ENCODE measurements around the gene VWA1. TPM values are rescaled to one million over a fixed set of nuclear protein-coding genes. Genes with fewer than 3 reads are reported as not detected.

Gene VWA1
- total RNA-seq, 4 donors from 2014 or later, result 142 to 261 (median 161) TPM

DNA sequence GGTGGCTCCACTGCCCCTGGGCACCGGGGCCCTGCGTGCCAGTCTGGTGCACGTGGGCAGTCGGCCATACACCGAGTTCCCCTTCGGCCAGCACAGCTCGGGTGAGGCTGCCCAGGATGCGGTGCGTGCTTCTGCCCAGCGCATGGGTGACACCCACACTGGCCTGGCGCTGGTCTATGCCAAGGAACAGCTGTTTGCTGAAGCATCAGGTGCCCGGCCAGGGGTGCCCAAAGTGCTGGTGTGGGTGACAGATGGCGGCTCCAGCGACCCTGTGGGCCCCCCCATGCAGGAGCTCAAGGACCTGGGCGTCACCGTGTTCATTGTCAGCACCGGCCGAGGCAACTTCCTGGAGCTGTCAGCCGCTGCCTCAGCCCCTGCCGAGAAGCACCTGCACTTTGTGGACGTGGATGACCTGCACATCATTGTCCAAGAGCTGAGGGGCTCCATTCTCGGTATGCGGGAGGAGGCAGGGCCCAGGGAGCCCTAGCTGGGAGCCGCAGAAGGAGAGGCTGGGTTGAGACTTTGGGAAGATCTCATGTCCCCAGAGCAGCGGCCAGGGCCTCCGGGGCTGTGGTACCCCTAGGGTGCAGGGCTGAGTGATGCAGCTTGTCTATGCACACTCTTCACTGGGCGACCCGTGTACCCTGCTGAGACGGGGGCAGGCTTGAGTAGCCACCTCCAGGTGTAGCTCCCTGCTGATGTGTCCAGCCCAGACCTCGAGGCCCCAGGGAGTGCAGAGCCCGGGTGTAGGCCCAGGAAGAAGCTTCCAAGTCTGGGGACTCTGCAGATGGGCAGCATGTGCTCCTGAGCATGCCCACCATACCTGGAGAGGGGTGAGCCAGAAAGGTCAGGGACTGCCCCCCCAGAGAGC is 1.8 kb downstream of the VWA1 start:
- 47 to 68% methylated on average over 5 to 17 of the region's 31 CpGs for WGBS, 2 donors
- peaks cover 0 to 92% (median 65%) of the 10 kb centered on the region in 4 donors for H3K4me1 ChIP-seq
- H3K27ac ChIP-seq, result peak overlapping the region; percentile 43 to 89 (median 66)
- no peak for DNase-seq (ENCODE audit: low spot score in 2 of 2)
- peaks cover 0 to 18% (median 0%) of the 10 kb centered on the region in 3 donors for H3K36me3 ChIP-seq
- no peak for TF ChIP-seq POLR2A (IDR thresholded peaks at IDR 0.05)
- H3K27me3 ChIP-seq, result peaks cover 0 to 6% of the 10 kb centered on the region in 2 donors
- H3K9me3 ChIP-seq, result no peaks in the 10 kb centered on the region
- H3K4me3 ChIP-seq, result peak overlapping the region; percentile 15 to 72 (median 54)

DNA sequence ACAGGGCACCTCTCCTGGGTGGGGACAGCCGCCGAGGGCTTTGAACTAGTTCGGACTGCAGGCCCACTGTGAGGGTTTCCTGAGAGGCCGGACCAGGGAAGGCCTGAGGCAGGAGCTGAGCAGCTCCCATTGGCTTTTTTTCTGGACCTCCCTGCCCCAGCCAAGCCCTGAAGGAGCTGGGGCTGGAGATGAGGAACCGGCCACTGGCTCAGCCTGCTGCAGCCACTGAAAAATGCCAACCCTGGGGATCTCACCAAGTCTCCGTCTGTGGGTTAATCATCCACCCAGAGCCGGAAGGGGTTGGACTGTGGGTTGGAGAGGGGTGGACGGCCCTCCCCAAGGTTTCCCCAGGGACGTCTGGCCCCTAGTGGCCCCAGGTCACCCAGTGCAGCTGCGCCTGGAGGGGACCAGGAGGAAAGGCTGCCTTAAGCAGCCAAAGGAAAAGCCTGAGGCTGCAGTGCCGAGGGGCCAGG is 2.5 kb downstream of the VWA1 start:
- Histone ChIP-seq H3K27ac (peak overlapping the region; percentile 4 to 89 (median 46)), H3K36me3 (peaks cover 0 to 18% (median 0%) of the 10 kb centered on the region in 3 donors), H3K27me3 (peaks cover 0 to 6% of the 10 kb centered on the region in 2 donors), H3K4me1 (peaks cover 0 to 86% (median 60%) of the 10 kb centered on the region in 4 donors), H3K9me3 (no peaks in the 10 kb centered on the region), H3K4me3 (peak overlapping the region in 2 of 4 donors; percentile 63 to 72)
- TF ChIP-seq, protein P1, sequence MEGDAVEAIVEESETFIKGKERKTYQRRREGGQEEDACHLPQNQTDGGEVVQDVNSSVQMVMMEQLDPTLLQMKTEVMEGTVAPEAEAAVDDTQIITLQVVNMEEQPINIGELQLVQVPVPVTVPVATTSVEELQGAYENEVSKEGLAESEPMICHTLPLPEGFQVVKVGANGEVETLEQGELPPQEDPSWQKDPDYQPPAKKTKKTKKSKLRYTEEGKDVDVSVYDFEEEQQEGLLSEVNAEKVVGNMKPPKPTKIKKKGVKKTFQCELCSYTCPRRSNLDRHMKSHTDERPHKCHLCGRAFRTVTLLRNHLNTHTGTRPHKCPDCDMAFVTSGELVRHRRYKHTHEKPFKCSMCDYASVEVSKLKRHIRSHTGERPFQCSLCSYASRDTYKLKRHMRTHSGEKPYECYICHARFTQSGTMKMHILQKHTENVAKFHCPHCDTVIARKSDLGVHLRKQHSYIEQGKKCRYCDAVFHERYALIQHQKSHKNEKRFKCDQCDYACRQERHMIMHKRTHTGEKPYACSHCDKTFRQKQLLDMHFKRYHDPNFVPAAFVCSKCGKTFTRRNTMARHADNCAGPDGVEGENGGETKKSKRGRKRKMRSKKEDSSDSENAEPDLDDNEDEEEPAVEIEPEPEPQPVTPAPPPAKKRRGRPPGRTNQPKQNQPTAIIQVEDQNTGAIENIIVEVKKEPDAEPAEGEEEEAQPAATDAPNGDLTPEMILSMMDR (IDR thresholded peaks at IDR 0.05), result no peak
- TF ChIP-seq EP300 (IDR thresholded peaks at IDR 0.05) (no peak), POLR2A (IDR thresholded peaks at IDR 0.05) (no peak)
- WGBS, 2 donors, result 33 to 52% methylated on average over 8 to 9 of the region's 11 CpGs
- no peak for DNase-seq (ENCODE audit: low spot score in 2 of 2)

DNA sequence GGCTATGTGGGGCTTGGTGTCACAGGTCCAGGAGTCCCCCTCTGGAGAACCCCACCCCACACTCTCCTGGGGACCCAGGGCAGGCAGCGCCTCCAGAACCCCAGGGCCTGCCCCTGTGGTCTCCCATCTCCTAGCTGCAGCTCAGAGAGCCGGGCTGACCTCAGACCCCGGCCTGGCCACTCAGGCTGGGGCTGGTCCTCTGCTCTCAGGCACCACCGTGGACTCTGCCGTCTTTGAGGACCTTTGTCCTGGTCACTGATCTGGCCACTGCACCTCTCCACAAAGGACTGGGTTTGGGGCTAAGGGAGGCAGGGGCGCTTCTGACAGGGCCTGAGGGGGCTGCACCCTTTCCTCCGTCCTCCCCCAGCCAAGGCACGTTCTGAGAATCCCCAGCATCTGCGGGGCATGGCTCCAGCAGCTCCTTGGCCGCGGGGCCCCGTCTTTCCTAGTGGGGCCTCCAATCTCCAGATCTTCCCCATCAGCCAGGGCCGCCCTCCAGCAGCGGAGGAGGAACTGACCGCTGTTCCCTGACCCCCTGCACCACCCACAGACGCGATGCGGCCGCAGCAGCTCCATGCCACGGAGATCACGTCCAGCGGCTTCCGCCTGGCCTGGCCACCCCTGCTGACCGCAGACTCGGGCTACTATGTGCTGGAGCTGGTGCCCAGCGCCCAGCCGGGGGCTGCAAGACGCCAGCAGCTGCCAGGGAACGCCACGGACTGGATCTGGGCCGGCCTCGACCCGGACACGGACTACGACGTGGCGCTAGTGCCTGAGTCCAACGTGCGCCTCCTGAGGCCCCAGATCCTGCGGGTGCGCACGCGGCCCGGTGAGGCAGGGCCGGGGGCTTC is 3.3 kb downstream of the VWA1 start:
- Histone ChIP-seq H3K4me3 (peak overlapping the region in 2 of 4 donors; percentile 1 to 63), H3K27ac (peak overlapping the region in 3 of 4 donors; percentile 1 to 89 (median 43)), H3K27me3 (peaks cover 0 to 6% of the 10 kb centered on the region in 2 donors), H3K36me3 (peaks cover 0 to 18% (median 0%) of the 10 kb centered on the region in 3 donors), H3K4me1 (peaks cover 0 to 78% (median 51%) of the 10 kb centered on the region in 4 donors), H3K9me3 (no peaks in the 10 kb centered on the region)
- DNase-seq (ENCODE audit: low spot score in 2 of 2), result no peak
- WGBS, 2 donors, result 77 to 86% methylated on average over 40 to 42 of the region's 45 CpGs
- no peak for TF ChIP-seq EP300 (IDR thresholded peaks at IDR 0.05)
- no peak for TF ChIP-seq POLR2A (IDR thresholded peaks at IDR 0.05)
- TF ChIP-seq, protein P1 (IDR thresholded peaks at IDR 0.05), result no peak

DNA sequence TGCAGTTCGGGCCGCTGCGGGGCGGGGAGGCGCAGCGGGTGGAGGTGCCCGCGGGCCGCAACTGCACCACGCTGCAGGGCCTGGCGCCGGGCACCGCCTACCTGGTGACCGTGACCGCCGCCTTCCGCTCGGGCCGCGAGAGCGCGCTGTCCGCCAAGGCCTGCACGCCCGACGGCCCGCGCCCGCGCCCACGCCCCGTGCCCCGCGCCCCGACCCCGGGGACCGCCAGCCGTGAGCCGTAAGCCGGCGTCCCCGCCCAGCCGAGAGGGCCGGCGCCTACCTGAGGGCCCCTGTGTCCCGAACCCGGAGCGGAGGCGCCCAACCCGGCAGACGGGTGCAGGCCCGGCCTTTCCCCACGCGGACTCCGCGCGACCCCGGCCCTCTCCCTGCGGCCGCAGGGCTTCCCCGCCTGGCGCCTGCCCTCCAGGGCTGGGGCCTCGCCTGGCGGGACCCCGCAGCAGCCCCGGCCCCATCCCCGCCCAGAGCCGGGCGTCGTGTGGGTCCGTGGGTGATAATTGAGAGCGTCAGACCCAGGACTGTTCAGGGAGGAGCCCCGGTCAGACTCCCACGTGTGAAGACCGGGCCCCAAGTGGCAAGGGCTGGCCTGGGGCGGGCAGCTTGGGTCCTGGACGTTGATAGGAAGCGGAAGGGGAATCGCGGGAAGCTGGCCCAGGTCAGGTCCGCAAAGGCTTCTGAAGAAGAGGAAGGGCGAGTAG is 4.2 kb downstream of the VWA1 start:
- H3K4me1 ChIP-seq, result peaks cover 0 to 68% (median 43%) of the 10 kb centered on the region in 4 donors

More for the DNA sequence above, 4.2 kb downstream of the VWA1 start:
- peaks cover 0 to 6% of the 10 kb centered on the region in 2 donors for H3K27me3 ChIP-seq
- H3K4me3 ChIP-seq, result no peak overlapping the region
- DNase-seq (ENCODE audit: low spot score in 2 of 2), result no peak
- H3K27ac ChIP-seq, result peak overlapping the region in 3 of 4 donors; percentile 30 to 89 (median 54)
- TF ChIP-seq POLR2A (IDR thresholded peaks at IDR 0.05) (no peak), EP300 (IDR thresholded peaks at IDR 0.05) (no peak)
- TF ChIP-seq, protein P1 (IDR thresholded peaks at IDR 0.05), result no peak
- 85 to 87% methylated on average over 51 to 55 of the region's 82 CpGs for WGBS, 2 donors
- H3K36me3 ChIP-seq, result peaks cover 0 to 18% (median 0%) of the 10 kb centered on the region in 3 donors
- H3K9me3 ChIP-seq, result no peaks in the 10 kb centered on the region

Data from tibial nerve (tissue), 4 donors.